GM23338 (cell line): Measurements from ENCODE around the gene ARMC5. TPM values are rescaled to one million over a fixed set of nuclear protein-coding genes. Genes with fewer than 3 reads are reported as not detected.

Source experiments
- ATAC-seq: fragments of 200-7000 bp; cut with Tn5 transposase; 3 replicates; pipeline ENCODE4 v1.9.1; 2020
- DNase-seq: peaks from one replicate; pipeline ENCODE4 v3.0.0-alpha.2; 2015; ENCODE audit warnings: low spot score
- H2AFZ ChIP-seq: fragments of 200-600 bp; sonication (generic); 2 replicates; pipeline ENCODE4 v1.8.0; 2016; ENCODE audit warnings: antibody characterized with exemption, mild to moderate bottlenecking, moderate library complexity
- H3F3A ChIP-seq: fragments of 200-600 bp; sonication (generic); replicated peaks from 2 replicates; pipeline ENCODE4 v1.8.0; 2017; ENCODE audit warnings: antibody characterized with exemption, mixed run types, low read depth
- H3K27ac ChIP-seq: fragments of 200-600 bp; sonication (generic); 2 replicates; pipeline ENCODE4 v1.6.1; 2016; ENCODE audit warnings: low read depth
- H3K27me3 ChIP-seq: fragments of 200-600 bp; sonication (generic); 2 replicates; pipeline ENCODE4 v1.8.0; 2016; ENCODE audit warnings: mild to moderate bottlenecking, mixed run types, moderate library complexity; ENCODE audit not compliant: insufficient read depth
- H3K36me3 ChIP-seq: fragments of 200-600 bp; sonication (generic); 2 replicates; pipeline ENCODE4 v1.8.0; 2016; ENCODE audit warnings: mild to moderate bottlenecking; ENCODE audit not compliant: insufficient read depth
- H3K4me1 ChIP-seq: fragments of 200-600 bp; sonication (generic); 2 replicates; pipeline ENCODE4 v1.8.0; 2016; ENCODE audit warnings: mild to moderate bottlenecking, moderate library complexity; ENCODE audit not compliant: insufficient read depth
- H3K4me2 ChIP-seq: fragments of 200-600 bp; sonication (generic); 2 replicates; pipeline ENCODE4 v1.7.1; 2017; ENCODE audit warnings: mixed run types
- H3K4me3 ChIP-seq: fragments of 200-600 bp; sonication (generic); 2 replicates; pipeline ENCODE4 v1.6.1; 2016; ENCODE audit warnings: mixed run types
- H3K79me2 ChIP-seq: fragments of 200-600 bp; sonication (generic); replicated peaks from 2 replicates; pipeline ENCODE4 v1.8.0; 2017; ENCODE audit warnings: mild to moderate bottlenecking; ENCODE audit not compliant: insufficient read depth
- H3K9me2 ChIP-seq: fragments of 200-600 bp; sonication (generic); 2 replicates; pipeline ENCODE4 v1.8.0; 2017; ENCODE audit not compliant: insufficient read depth
- H4K20me1 ChIP-seq: fragments of 200-600 bp; sonication (generic); replicated peaks from 2 replicates; pipeline ENCODE4 v1.8.0; 2017; ENCODE audit warnings: mild to moderate bottlenecking; ENCODE audit not compliant: insufficient read depth
- H3K27ac Mint-ChIP-seq: 2 replicates; pipeline ENCODE4 v1.8.0; 2020; ENCODE audit warnings: inconsistent platforms, mild to moderate bottlenecking, moderate library complexity, mixed read lengths
- H3K27me3 Mint-ChIP-seq: 3 replicates; pipeline ENCODE4 v1.8.0; 2022; ENCODE audit warnings: low read depth, mild to moderate bottlenecking, moderate library complexity, mixed read lengths, inconsistent platforms; ENCODE audit not compliant: insufficient read depth, poor library complexity
- H3K36me3 Mint-ChIP-seq: 3 replicates; pipeline ENCODE4 v1.8.0; 2021; ENCODE audit warnings: low read depth, mild to moderate bottlenecking, inconsistent platforms, moderate library complexity, mixed read lengths
- H3K4me1 Mint-ChIP-seq: 3 replicates; pipeline ENCODE4 v1.8.0; 2020; ENCODE audit warnings: mild to moderate bottlenecking, inconsistent platforms, mixed read lengths
- H3K4me3 Mint-ChIP-seq: 3 replicates; pipeline ENCODE4 v1.8.0; 2021; ENCODE audit warnings: moderate library complexity, mild to moderate bottlenecking, inconsistent platforms, mixed read lengths
- H3K9me3 Mint-ChIP-seq: 3 replicates; pipeline ENCODE4 v1.8.0; 2020; ENCODE audit warnings: moderate library complexity, mild to moderate bottlenecking, inconsistent platforms, mixed read lengths
- CREB1 ChIP-seq: fragments of 250-450 bp; sonication (Bioruptor Pico); IDR thresholded peaks from 2 replicates; pipeline ENCODE4 v1.5.0; 2020; ENCODE audit warnings: low read depth, mild to moderate bottlenecking, moderate library complexity
- EZH2 ChIP-seq: fragments of 200-600 bp; sonication (generic); IDR thresholded peaks from one replicate; pipeline ENCODE4 v1.8.0; 2017; ENCODE audit warnings: antibody characterized with exemption, mild to moderate bottlenecking, low read depth; ENCODE audit not compliant: unreplicated experiment
- EZH2phosphoT487 ChIP-seq: fragments of 200-600 bp; sonication (generic); IDR thresholded peaks from one replicate; pipeline ENCODE4 v1.8.1; 2018; ENCODE audit warnings: antibody characterized with exemption; ENCODE audit not compliant: unreplicated experiment
- JUNB ChIP-seq: IDR thresholded peaks from one replicate; pipeline ENCODE4 v1.6.1; 2016; ENCODE audit warnings: antibody characterized with exemption; ENCODE audit not compliant: unreplicated experiment
- NANOG ChIP-seq: IDR thresholded peaks from 2 replicates; pipeline ENCODE4 v1.6.1; 2016; ENCODE audit warnings: antibody characterized with exemption, borderline replicate concordance
- POLR2AphosphoS5 ChIP-seq: IDR thresholded peaks from 2 replicates; pipeline ENCODE4 v1.6.1; 2016; ENCODE audit warnings: antibody characterized with exemption, low read depth
- STAT1 ChIP-seq: IDR thresholded peaks from one replicate; pipeline ENCODE4 v1.6.1; 2016; ENCODE audit warnings: antibody characterized with exemption; ENCODE audit not compliant: unreplicated experiment
- ZNF331 ChIP-seq: fragments of 250-450 bp; sonication (Bioruptor Pico); IDR thresholded peaks from 2 replicates; pipeline ENCODE4 v1.5.0; 2020; ENCODE audit warnings: low read depth, mild to moderate bottlenecking, moderate library complexity
- polyA plus RNA-seq: library from polyadenylated mRNA; unstranded; fragments of >200 nt; fragmentation: Nextera tagmentation; extraction: Ambion mirVana; gene quantifications from 2 replicates; pipeline ENCODE4 v1.2.1, GENCODE V29; 2016
- total RNA-seq: library from RNA; depleted of rRNA; stranded (reverse); fragments of >200 nt; shearing (Covaris generic); gene quantifications from 2 replicates; pipeline ENCODE4 v1.2.3, GENCODE V29; 2014
- TF ChIP-seq, protein P1 (sequence below): IDR thresholded peaks from one replicate; pipeline ENCODE4 v1.6.1; 2018; ENCODE audit warnings: antibody characterized with exemption; ENCODE audit not compliant: unreplicated experiment
- TF ChIP-seq, protein P2 (sequence below), 2 experiments: fragments of 200-600 bp in 1 of 2; sonication (generic) in 1 of 2; conservative IDR thresholded peaks; 2 replicates each; pipeline versions ENCODE4 v1.5.1 to v1.6.1; 2016 to 2017; ENCODE audit warnings: antibody characterized with exemption in 2 of 2, low read depth in 2 of 2, mild to moderate bottlenecking in 2 of 2, moderate library complexity in 1 of 2

ARMC5 gene
- total and polyA plus RNA-seq, 2 experiments from 2014 or later: 5.9 to 11.3 TPM

DNA sequence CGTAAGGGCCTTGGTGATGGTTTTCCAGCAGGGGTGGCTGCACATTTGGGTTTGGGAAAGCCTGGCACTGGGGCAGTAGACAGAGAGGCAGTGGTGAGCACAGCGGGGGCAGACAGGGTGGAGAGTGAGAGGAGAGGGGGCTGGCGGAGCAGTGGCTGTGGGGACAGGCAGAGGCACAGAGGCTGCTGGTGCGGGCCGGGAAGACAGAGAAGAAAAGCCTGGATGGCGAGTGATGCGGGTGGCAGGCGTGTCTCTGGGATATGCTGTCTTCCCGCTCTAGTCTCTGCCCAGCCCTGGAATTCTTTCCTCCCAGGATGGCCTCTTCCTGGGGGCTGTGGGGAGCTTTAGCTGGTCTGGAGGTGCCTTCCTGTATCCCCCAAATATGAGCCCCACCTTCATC lies 49.2 kb upstream of the ARMC5 start:
- H3K9me3 Mint-ChIP-seq: no peaks in the 10 kb centered on the region; the same call in 1 of the 3 replicates
- Histone ChIP-seq H4K20me1 (no peaks in the 10 kb centered on the region), H2AFZ (no peak overlapping the region), H3K27me3 (no peaks in the 10 kb centered on the region), H3K36me3 (no peaks in the 10 kb centered on the region), H3K4me2 (no peak overlapping the region), H3F3A (no peaks in the 10 kb centered on the region), H3K27ac (no peak overlapping the region), H3K9me2 (no peaks in the 10 kb centered on the region), H3K4me1 (no peaks in the 10 kb centered on the region), H3K4me3 (no peak overlapping the region), H3K79me2 (no peaks in the 10 kb centered on the region)
- H3K27ac Mint-ChIP-seq: no peak overlapping the region
- H3K27me3 Mint-ChIP-seq: peaks cover 7% of the 10 kb centered on the region
- TF ChIP-seq EZH2phosphoT487 (no peak), JUNB (no peak), NANOG (no peak), CREB1 (no peak), ZNF331 (no peak), EZH2 (no peak), STAT1 (no peak)
- TF ChIP-seq, protein P1, sequence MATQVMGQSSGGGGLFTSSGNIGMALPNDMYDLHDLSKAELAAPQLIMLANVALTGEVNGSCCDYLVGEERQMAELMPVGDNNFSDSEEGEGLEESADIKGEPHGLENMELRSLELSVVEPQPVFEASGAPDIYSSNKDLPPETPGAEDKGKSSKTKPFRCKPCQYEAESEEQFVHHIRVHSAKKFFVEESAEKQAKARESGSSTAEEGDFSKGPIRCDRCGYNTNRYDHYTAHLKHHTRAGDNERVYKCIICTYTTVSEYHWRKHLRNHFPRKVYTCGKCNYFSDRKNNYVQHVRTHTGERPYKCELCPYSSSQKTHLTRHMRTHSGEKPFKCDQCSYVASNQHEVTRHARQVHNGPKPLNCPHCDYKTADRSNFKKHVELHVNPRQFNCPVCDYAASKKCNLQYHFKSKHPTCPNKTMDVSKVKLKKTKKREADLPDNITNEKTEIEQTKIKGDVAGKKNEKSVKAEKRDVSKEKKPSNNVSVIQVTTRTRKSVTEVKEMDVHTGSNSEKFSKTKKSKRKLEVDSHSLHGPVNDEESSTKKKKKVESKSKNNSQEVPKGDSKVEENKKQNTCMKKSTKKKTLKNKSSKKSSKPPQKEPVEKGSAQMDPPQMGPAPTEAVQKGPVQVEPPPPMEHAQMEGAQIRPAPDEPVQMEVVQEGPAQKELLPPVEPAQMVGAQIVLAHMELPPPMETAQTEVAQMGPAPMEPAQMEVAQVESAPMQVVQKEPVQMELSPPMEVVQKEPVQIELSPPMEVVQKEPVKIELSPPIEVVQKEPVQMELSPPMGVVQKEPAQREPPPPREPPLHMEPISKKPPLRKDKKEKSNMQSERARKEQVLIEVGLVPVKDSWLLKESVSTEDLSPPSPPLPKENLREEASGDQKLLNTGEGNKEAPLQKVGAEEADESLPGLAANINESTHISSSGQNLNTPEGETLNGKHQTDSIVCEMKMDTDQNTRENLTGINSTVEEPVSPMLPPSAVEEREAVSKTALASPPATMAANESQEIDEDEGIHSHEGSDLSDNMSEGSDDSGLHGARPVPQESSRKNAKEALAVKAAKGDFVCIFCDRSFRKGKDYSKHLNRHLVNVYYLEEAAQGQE: no peak
- TF ChIP-seq, protein P2, sequence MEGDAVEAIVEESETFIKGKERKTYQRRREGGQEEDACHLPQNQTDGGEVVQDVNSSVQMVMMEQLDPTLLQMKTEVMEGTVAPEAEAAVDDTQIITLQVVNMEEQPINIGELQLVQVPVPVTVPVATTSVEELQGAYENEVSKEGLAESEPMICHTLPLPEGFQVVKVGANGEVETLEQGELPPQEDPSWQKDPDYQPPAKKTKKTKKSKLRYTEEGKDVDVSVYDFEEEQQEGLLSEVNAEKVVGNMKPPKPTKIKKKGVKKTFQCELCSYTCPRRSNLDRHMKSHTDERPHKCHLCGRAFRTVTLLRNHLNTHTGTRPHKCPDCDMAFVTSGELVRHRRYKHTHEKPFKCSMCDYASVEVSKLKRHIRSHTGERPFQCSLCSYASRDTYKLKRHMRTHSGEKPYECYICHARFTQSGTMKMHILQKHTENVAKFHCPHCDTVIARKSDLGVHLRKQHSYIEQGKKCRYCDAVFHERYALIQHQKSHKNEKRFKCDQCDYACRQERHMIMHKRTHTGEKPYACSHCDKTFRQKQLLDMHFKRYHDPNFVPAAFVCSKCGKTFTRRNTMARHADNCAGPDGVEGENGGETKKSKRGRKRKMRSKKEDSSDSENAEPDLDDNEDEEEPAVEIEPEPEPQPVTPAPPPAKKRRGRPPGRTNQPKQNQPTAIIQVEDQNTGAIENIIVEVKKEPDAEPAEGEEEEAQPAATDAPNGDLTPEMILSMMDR (conservative IDR thresholded peaks at IDR 0.05; ENCODE audit: low read depth in 2 of 2): no peak
- no peak for DNase-seq
- ATAC-seq: no peak
- no peak overlapping the region for H3K4me3 Mint-ChIP-seq
- H3K36me3 Mint-ChIP-seq: no peaks in the 10 kb centered on the region; the same call in 2 of the 3 replicates
- H3K4me1 Mint-ChIP-seq: no peaks in the 10 kb centered on the region

DNA sequence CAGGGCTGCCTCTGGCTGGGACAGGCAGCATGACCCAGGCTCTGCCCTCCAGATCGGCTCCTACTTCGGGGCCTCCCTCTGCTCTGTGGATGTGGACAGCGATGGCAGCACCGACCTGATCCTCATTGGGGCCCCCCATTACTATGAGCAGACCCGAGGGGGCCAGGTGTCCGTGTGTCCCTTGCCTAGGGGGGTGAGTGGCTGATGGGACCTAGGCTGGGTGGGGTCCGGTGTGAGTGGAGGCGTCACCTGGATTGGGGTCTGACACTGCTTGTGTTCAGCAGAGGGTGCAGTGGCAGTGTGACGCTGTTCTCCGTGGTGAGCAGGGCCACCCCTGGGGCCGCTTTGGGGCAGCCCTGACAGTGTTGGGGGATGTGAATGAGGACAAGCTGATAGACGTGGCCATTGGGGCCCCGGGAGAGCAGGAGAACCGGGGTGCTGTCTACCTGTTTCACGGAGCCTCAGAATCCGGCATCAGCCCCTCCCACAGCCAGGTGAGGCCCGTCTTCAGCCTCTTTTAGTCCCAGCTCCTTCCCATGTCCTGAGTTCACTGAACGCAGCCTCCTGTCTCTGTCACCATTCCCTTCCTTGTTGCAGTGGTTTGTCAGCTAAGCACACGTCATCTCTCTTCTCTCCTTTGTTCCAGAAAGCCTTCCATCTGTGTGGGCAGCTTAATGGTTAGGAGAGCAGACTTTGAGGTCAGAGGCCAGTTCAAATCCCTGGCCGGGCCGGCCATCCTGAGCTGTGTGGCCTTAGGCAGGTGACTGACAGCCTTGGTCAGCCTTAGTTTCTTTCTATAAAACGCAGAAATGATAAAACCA lies 48.1 kb upstream of the ARMC5 start:
- Mint-ChIP-seq H3K36me3 (no peaks in the 10 kb centered on the region; the same call in 2 of the 3 replicates), H3K9me3 (no peaks in the 10 kb centered on the region; the same call in 1 of the 3 replicates), H3K27me3 (peaks cover 12% of the 10 kb centered on the region), H3K27ac (no peak overlapping the region), H3K4me1 (no peaks in the 10 kb centered on the region), H3K4me3 (no peak overlapping the region)
- no peaks in the 10 kb centered on the region for H3K79me2 ChIP-seq
- H2AFZ ChIP-seq: no peak overlapping the region
- no peak for DNase-seq
- H3K27me3 ChIP-seq: no peaks in the 10 kb centered on the region
- H3K27ac ChIP-seq: no peak overlapping the region
- no peak overlapping the region for H3K4me2 ChIP-seq
- H3K4me3 ChIP-seq: no peak overlapping the region
- no peaks in the 10 kb centered on the region for H3K4me1 ChIP-seq
- H3F3A ChIP-seq: no peaks in the 10 kb centered on the region
- no peak for ATAC-seq
- no peaks in the 10 kb centered on the region for H4K20me1 ChIP-seq
- no peaks in the 10 kb centered on the region for H3K9me2 ChIP-seq
- no peaks in the 10 kb centered on the region for H3K36me3 ChIP-seq
- no peak for TF ChIP-seq CREB1
- no peak for TF ChIP-seq EZH2phosphoT487
- TF ChIP-seq, protein P2 (conservative IDR thresholded peaks at IDR 0.05; ENCODE audit: low read depth in 2 of 2): no peak
- no peak for TF ChIP-seq EZH2
- TF ChIP-seq ZNF331: no peak
- TF ChIP-seq, protein P1: no peak
- TF ChIP-seq POLR2AphosphoS5: no peak
- TF ChIP-seq NANOG: no peak
